ENCODE measurements around the gene FUBP1. TPM values are rescaled to one million over a fixed set of nuclear protein-coding genes. Genes with fewer than 3 reads are reported as not detected.
A peak's percentile ranks its signal among the peaks of the same experiment; 100 is the strongest.

The FUBP1 gene
- total and polyA plus RNA-seq, 9 of the 15 experiments (the other 6 are each of a cell fraction or from before 2014, with no cell fraction given): 104 to 294 (median 213) TPM

DNA sequence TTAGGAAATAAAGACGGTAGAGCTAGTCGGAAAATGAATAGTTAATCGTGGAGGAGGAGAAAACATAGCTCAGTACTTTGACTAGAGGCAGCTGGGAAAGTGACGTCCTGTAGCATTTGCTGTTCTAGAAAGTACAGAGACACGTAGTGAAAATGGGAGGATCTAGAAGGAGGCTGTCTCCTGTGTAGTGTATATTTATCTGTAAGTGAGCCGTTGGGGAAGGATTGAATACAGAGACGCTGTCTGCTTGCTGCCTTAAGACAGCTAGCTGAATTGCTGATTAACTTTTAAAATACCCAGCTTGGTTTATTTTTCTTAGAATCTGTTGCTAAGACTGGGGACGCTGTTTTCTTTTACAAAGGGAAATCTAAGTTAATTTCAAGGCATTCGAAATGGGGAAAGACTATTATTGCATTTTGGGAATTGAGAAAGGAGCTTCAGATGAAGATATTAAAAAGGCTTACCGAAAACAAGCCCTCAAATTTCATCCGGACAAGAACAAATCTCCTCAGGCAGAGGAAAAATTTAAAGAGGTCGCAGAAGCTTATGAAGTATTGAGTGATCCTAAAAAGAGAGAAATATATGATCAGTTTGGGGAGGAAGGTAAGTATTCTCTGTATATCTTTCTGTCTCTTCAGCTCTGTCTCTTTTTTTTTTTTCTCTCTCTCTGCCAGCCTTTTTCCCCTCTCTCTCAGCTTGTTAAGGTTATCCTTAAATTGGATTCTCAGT, 26.0 kb upstream of the FUBP1 start, which contains the start of gene DNAJB4 (continued):
- TF ChIP-seq, protein P1, sequence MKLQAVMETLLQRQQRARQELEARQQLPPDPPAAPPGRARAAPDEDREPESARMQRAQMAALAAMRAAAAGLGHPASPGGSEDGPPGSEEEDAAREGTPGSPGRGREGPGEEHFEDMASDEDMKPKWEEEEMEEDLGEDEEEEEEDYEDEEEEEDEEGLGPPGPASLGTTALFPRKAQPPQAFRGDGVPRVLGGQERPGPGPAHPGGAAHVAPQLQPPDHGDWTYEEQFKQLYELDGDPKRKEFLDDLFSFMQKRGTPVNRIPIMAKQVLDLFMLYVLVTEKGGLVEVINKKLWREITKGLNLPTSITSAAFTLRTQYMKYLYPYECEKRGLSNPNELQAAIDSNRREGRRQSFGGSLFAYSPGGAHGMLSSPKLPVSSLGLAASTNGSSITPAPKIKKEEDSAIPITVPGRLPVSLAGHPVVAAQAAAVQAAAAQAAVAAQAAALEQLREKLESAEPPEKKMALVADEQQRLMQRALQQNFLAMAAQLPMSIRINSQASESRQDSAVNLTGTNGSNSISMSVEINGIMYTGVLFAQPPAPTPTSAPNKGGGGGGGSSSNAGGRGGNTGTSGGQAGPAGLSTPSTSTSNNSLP (IDR thresholded peaks at IDR 0.05; ENCODE audit: borderline replicate concordance, low read depth, low read length): 0 out of 2 replicates have a peak, but pooled peaks have one; percentile 5
- TF ChIP-seq HNRNPK (IDR thresholded peaks at IDR 0.05; ENCODE audit: low read depth, low read length, poor library complexity, severe bottlenecking) (no peak), ZNF436 (CRISPR knock-in tag; IDR thresholded peaks at IDR 0.05) (peak; percentile 47; the same call in 1 of the 2 replicates), CHCHD3 (CRISPR knock-in tag; IDR thresholded peaks at IDR 0.05) (peak; percentile 70; the same call in 1 of the 2 replicates), ZEB2 (IDR thresholded peaks at IDR 0.05) (no peak), TAL1 (IDR thresholded peaks at IDR 0.05) (no peak), CBFB (CRISPR knock-in tag; IDR thresholded peaks at IDR 0.05) (no peak), CREM (IDR thresholded peaks at IDR 0.05; ENCODE audit: low read depth) (peak; percentile 89), SNRNP70 (optimal IDR thresholded peaks at IDR 0.05; ENCODE audit: low read depth, low read length) (no peak), DACH1 (IDR thresholded peaks at IDR 0.05; ENCODE audit: partially characterized antibody) (peak; percentile 24)
- TF ChIP-seq, protein P2, sequence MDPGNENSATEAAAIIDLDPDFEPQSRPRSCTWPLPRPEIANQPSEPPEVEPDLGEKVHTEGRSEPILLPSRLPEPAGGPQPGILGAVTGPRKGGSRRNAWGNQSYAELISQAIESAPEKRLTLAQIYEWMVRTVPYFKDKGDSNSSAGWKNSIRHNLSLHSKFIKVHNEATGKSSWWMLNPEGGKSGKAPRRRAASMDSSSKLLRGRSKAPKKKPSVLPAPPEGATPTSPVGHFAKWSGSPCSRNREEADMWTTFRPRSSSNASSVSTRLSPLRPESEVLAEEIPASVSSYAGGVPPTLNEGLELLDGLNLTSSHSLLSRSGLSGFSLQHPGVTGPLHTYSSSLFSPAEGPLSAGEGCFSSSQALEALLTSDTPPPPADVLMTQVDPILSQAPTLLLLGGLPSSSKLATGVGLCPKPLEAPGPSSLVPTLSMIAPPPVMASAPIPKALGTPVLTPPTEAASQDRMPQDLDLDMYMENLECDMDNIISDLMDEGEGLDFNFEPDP (CRISPR knock-in tag; IDR thresholded peaks at IDR 0.05): no peak
- TF ChIP-seq, protein P3, sequence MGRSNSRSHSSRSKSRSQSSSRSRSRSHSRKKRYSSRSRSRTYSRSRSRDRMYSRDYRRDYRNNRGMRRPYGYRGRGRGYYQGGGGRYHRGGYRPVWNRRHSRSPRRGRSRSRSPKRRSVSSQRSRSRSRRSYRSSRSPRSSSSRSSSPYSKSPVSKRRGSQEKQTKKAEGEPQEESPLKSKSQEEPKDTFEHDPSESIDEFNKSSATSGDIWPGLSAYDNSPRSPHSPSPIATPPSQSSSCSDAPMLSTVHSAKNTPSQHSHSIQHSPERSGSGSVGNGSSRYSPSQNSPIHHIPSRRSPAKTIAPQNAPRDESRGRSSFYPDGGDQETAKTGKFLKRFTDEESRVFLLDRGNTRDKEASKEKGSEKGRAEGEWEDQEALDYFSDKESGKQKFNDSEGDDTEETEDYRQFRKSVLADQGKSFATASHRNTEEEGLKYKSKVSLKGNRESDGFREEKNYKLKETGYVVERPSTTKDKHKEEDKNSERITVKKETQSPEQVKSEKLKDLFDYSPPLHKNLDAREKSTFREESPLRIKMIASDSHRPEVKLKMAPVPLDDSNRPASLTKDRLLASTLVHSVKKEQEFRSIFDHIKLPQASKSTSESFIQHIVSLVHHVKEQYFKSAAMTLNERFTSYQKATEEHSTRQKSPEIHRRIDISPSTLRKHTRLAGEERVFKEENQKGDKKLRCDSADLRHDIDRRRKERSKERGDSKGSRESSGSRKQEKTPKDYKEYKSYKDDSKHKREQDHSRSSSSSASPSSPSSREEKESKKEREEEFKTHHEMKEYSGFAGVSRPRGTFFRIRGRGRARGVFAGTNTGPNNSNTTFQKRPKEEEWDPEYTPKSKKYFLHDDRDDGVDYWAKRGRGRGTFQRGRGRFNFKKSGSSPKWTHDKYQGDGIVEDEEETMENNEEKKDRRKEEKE (IDR thresholded peaks at IDR 0.05; ENCODE audit: borderline replicate concordance in 1 of 2, control insufficient read depth in 1 of 2, low read depth in 2 of 2, low read length in 1 of 2): 0 out of 4 replicates have a peak, but pooled peaks of 1 of the 2 experiments have one; percentile 84
- TF ChIP-seq, protein P4, sequence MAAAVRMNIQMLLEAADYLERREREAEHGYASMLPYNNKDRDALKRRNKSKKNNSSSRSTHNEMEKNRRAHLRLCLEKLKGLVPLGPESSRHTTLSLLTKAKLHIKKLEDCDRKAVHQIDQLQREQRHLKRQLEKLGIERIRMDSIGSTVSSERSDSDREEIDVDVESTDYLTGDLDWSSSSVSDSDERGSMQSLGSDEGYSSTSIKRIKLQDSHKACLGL (CRISPR knock-in tag; IDR thresholded peaks at IDR 0.05; ENCODE audit: borderline replicate concordance, poor library complexity, severe bottlenecking): no peak
- TF ChIP-seq, protein P5, sequence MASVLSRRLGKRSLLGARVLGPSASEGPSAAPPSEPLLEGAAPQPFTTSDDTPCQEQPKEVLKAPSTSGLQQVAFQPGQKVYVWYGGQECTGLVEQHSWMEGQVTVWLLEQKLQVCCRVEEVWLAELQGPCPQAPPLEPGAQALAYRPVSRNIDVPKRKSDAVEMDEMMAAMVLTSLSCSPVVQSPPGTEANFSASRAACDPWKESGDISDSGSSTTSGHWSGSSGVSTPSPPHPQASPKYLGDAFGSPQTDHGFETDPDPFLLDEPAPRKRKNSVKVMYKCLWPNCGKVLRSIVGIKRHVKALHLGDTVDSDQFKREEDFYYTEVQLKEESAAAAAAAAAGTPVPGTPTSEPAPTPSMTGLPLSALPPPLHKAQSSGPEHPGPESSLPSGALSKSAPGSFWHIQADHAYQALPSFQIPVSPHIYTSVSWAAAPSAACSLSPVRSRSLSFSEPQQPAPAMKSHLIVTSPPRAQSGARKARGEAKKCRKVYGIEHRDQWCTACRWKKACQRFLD (CRISPR knock-in tag; IDR thresholded peaks at IDR 0.05): no peak; the same call in 1 of the 2 replicates
